ENCODE results near the gene PEAR1. TPM values are rescaled to one million over a fixed set of nuclear protein-coding genes. Genes with fewer than 3 reads are reported as not detected.

The PEAR1 gene
- total RNA-seq, 1 donor from 2014 or later, result 6.7 TPM

- ATAC-seq (ENCODE audit: poor library complexity), result no peak
- intact Hi-C loops (cut with DNase I), result no loop called here
- no peak for DNase-seq
Measured at GRCh38 chr1:156877433-156878170, 15.9 kb upstream of the PEAR1 start.

DNA sequence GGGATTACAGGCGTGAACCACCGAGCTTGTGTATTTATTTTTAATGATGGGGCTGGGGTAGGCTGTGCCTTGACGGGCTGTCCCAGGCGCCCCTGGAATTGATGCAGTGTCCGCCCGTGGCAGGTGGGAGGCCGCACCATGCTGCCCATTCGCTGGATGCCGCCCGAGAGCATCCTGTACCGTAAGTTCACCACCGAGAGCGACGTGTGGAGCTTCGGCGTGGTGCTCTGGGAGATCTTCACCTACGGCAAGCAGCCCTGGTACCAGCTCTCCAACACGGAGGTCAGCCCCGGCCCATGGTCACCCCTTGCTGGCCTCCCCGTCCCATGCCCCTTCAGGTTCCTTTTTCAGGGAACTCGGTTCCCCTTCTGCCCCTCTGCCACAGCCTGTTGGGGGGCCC is 13.6 kb upstream of the PEAR1 start:
- intact Hi-C loops (cut with DNase I), result no loop called here
- ATAC-seq (ENCODE audit: poor library complexity), result no peak
- DNase-seq, result no peak

- ATAC-seq (ENCODE audit: poor library complexity), result no peak
- intact Hi-C loops (cut with DNase I), result no loop called here
- DNase-seq, result no peak
Measured at GRCh38 chr1:156880473-156880872, 13.0 kb upstream of the PEAR1 start.

GRCh38 chr1:156881101-156881500 is 12.4 kb upstream of the PEAR1 start:
- intact Hi-C loops (cut with DNase I), result no loop called here
- DNase-seq (no peak), ATAC-seq (ENCODE audit: poor library complexity) (no peak)

- DNase-seq, result no peak
- intact Hi-C loops (cut with DNase I), result no loop called here
- no peak for ATAC-seq (ENCODE audit: poor library complexity)
Measured at GRCh38 chr1:156881663-156882062, 11.9 kb upstream of the PEAR1 start.

GRCh38 chr1:156882543-156882942 is 11.0 kb upstream of the PEAR1 start:
- intact Hi-C loops (cut with DNase I), result no loop called here
- DNase-seq, result no peak
- ATAC-seq (ENCODE audit: poor library complexity), result no peak

DNA sequence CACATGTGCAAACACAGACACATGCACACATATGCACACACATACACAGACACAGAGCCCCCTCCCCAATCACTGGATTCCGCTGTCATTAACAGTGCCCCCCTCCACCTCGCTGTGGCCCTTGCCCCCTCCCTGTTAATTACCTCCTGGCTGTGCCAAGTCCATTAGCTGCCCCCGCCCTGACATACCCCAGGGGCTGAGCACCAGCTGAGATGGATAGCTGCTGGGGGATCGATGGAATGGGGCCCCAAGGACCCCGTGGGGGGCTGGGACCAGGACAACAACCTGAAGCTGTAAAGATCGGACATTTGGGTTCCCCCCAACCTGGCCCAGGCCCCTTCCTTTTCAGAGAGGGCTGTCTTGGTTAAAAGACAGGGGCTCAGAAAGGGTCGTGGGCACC is 9.6 kb upstream of the PEAR1 start:
- intact Hi-C loops (cut with DNase I), result no loop called here
- no peak for DNase-seq
- no peak for ATAC-seq (ENCODE audit: poor library complexity)

DNA sequence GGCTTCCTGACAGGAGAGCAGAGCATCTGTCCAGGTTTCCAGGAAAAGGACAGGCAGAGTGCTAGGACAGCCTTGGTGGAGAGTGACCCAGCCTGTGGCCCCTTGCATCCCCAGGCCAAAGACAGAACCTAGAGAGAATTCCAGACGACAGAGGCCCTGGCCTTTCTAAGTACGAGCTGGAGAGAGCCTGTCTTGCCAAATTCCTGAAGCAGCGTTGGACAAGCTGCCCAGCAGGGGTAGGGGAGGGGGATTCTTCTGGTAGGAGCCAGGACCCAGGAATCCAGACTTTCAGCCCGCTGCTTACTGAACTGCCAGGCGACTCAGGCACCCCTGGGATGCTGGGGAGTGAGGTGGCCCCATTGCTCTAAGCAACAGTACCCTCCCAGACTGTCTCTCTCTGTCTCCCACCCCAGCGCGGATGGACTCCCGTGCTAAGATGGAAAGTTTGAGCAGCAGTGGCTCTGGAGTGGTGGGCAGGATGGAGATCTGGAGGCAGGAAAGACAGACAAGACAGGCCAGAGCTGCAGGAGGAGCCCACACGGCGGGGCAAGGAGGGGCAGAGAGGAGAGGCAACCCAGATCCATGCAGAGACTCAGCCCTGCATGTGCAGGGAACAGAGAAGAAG is 8.8 kb upstream of the PEAR1 start:
- intact Hi-C loops (cut with DNase I), result no loop called here
- ATAC-seq (ENCODE audit: poor library complexity) (no peak), DNase-seq (no peak)

DNA sequence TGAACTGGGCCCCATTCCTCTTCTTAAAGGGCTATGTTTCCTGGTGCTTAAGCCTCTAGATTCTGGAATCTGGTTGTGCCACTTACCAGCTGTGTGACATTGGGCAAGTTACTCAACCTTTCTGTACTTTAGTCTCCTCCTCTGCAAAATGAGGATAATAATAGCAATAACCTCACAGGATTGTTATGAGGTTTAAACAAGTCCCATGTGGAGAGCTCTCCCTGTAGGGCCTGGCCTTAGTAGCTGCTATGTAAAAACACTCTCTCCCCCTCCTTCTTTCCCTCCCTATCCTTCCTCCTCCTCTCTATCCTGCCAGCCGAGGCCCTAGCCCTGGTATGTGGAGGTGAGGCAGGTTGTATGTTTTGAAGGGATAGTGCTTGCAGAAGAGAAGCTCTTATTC is 8.2 kb upstream of the PEAR1 start:
- DNase-seq (no peak), ATAC-seq (ENCODE audit: poor library complexity) (no peak)
- intact Hi-C loops (cut with DNase I), result no loop called here

DNA sequence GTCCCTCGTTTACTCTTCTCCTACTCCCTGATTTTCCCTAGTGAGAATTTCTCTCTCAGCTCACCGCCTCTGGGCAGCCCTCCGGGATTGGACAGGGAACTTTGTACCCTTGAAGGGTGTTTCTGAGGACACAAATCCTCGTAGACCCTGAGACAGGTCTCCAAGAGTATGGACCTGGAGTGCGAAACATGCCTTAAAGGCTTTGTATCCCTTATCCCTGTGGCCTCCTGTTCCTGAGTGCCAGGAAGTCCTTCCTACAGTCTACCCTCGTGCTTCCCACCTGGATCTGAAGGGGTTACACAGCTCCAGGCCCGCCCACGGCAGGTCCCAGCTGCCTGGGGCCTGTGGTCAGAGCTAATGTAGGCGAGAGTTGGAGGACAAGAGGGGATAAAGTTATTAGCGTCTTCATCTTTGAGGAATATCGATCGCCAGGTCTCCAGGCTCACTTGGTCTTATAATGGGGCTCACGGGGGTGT is 7.6 kb upstream of the PEAR1 start:
- intact Hi-C loops (cut with DNase I), result no loop called here
- DNase-seq, result no peak
- no peak for ATAC-seq (ENCODE audit: poor library complexity)

GRCh38 chr1:156886583-156887281 is 6.8 kb upstream of the PEAR1 start:
- intact Hi-C loops (cut with DNase I), result no loop called here
- no peak for ATAC-seq (ENCODE audit: poor library complexity)
- DNase-seq, result peak; percentile 3

DNA sequence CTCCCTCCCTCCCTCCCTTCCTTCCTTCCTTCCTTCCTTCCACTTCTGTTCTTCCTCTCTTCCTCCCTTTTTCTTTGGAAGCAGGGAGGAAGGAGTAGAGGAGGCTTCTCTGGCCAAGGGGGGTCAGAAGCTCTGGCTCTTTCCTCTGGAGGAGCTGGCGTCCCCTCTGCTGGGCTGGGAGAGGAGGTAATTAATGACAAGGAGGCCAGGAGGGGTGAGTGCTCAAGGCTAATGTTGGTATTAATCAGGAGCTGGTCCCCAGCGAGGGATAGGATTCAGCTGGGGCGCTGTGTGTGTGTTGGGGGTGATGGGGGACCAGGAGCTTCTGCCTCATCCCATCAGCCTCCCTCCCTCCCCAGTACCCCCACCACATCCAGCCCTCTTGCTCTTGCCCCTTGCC is 6.2 kb upstream of the PEAR1 start:
- no peak for ATAC-seq (ENCODE audit: poor library complexity)
- peak; percentile 7 for DNase-seq
- intact Hi-C loops (cut with DNase I), result no loop called here

DNA sequence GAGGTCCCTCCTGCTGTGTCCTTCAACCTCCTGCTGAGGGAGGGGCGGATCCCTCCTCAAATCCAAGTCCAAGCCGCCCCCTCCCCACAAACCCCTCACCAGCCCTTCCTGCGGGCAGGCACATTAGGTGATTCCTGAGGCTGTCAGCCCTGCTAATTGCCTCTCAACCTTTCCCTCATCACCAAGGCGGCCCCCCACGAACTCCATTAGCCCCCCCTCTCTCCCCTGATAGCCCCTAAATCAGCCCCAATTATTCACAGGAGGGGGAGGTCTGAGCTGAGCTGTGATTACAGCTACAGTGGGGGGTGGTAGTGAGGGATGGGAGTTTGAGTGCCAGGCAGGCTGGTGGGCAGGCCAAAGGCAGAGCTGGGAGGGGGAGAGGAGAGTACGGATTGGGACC is 5.8 kb upstream of the PEAR1 start:
- intact Hi-C loops (cut with DNase I), result no loop called here
- no peak for ATAC-seq (ENCODE audit: poor library complexity)
- DNase-seq, result peak; percentile 10

DNA sequence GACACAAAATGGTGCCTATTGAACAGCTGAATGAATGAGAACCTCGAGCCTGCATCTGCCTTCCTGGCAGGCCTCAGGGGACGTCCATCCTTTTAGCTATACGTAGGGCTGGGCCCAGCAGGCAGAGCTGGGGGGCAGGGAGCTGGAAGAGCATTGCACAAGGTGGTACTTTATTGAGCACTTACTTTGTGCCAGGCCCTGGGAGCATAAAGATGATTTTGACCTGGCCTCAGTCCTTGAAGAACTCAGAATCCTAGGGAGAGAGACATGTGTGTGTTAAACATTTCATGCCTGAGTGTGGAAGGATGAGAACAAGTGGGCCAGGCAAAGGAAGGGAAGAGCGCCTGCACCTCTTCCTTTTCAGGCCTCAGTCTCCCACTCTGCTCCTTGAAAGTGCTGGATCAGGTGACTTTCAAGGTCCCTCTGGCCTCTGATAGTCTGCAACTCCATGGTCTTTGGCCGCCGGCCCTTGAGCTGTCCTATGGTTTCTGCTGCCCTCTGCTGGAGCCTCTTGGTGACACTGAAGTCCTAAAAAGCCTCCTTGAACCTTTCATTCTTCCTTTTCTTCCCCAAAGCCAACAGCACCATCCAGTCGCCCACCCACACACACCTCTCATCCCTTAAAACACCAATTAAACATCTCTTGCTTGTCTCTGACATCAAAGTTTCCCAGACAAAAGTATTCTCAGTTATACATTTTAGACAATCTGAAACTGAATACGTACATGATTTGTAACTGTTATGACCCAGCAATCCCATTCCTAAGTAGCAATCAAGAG is 3.5 kb upstream of the PEAR1 start:
- intact Hi-C loops (cut with DNase I), result loop anchor here (5.0 to 10.0 kb wide), 2 partner anchors 37 to 195 kb away; no protein-coding TSS in a partner anchor
- DNase-seq (peak; percentile 87), ATAC-seq (ENCODE audit: poor library complexity) (peak; percentile 41)

DNA sequence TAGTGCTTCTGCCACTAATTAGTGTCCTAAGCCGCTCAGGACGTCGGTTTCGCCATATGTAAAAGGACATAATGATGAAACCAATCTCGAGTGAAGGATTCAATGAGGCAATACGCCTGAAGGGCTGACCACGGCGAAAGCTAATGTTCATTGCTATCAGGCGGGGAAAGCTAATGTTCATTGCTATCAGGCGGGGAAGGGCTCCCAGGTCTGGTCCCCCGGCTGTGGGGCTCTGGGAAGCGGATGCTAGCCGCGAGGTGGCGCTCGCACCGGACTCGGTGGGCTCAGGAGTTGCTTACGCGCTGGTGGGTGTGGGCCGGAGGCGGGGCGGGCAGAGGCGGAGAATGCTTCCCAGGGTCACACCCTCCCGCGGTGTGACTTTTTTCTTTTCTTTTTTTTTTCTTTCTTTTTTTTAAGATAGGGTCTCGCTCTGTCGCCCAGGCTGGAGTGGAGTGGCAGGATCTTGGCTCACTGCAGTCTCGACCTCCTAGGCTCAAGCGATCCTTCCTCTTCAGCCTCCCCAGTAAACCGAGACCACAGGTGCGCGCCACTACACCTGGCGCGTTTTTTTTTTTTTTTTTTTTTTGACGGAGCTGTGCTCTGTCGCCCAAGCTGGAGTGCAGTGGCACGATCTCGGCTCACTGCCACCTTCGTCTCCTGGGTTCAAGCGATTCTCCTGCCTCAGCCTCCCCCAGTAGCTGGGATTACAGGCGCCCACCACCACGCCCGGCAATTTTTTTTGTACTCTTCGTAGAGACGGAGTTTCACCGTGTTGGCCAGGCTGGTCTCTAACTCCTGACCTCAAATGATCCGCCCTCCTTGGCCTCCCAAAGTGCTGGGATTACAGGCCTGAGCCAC is 1.1 kb upstream of the PEAR1 start:
- intact Hi-C loops (cut with DNase I), result loop anchor here (5.0 to 10.0 kb wide), 2 partner anchors 35 to 198 kb away; no protein-coding TSS in a partner anchor
- ATAC-seq (ENCODE audit: poor library complexity) (peak; percentile 90), DNase-seq (peak; percentile 96)

DNA sequence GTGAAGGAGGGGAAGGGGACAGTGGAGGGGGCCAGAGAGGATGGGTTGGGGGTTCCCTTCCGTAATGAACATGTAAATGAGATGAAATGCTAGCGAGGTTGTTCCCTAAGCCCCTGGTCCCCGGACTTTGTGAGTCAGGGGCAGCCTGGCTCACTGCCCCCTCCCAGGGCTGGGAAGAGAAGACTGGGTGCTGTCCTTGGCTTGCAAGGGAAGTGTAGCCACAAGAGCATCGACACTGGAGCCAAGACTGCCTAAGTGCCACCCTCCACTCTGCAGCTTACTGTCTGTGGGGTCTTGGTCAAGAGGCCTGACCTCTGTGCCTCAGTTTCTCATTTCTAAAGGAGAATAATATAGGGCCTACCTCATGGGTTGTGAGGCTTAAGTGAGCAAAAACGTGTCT is 483 bp downstream of the PEAR1 start:
- no peak for ATAC-seq (ENCODE audit: poor library complexity)
- no peak for DNase-seq
- intact Hi-C loops (cut with DNase I), result loop anchor here (5.0 to 10.0 kb wide), 2 partner anchors 33 to 199 kb away; no protein-coding TSS in a partner anchor

- ATAC-seq (ENCODE audit: poor library complexity) (peak; percentile 33), DNase-seq (peak; percentile 71)
- intact Hi-C loops (cut with DNase I), result loop anchor here (5.0 to 10.0 kb wide), 2 partner anchors 32 to 200 kb away; no protein-coding TSS in a partner anchor
Measured at GRCh38 chr1:156894711-156895454, 1.4 kb downstream of the PEAR1 start.

Data from Right ventricle myocardium superior (tissue), 1 donor.